ENCODE measurements around the gene UBL4B.

The UBL4B gene

DNA sequence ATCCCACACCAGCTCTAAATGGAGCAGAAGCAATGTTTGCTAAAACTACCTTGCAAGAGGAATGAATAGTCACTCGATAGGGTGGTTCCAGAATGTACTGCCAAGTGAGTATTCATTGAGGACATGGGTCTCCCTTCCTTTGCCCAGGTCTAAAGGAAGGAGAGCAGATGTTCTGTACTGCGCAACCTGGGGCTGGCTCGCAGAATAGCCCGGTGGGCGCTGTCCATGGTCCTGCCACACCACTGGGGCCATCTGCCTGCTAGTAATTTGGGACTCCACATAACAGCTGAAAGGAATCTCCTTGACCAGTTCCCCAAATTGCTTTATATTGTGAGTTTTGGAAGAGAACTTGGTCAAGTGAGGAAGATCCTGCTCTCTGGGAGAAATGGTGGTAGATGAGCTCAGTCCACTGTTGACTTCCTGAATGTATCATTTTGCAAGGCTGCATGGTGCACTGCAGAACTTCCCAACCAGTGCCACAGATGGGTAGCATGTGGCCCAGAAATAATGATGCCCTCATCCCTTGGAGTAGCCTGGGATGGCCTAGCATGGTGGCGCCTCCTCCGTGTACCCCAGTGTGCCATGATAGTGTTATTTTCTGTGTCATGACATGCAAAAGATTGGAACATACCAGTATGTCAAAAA lies 43.8 kb downstream of the UBL4B start:
- peak; percentile 70 for DNase-seq (ENCODE audit: low spot score)
- TF ChIP-seq, protein P1, sequence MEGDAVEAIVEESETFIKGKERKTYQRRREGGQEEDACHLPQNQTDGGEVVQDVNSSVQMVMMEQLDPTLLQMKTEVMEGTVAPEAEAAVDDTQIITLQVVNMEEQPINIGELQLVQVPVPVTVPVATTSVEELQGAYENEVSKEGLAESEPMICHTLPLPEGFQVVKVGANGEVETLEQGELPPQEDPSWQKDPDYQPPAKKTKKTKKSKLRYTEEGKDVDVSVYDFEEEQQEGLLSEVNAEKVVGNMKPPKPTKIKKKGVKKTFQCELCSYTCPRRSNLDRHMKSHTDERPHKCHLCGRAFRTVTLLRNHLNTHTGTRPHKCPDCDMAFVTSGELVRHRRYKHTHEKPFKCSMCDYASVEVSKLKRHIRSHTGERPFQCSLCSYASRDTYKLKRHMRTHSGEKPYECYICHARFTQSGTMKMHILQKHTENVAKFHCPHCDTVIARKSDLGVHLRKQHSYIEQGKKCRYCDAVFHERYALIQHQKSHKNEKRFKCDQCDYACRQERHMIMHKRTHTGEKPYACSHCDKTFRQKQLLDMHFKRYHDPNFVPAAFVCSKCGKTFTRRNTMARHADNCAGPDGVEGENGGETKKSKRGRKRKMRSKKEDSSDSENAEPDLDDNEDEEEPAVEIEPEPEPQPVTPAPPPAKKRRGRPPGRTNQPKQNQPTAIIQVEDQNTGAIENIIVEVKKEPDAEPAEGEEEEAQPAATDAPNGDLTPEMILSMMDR (IDR thresholded peaks at IDR 0.05; ENCODE audit: borderline replicate concordance, control extremely low read depth, extremely low read depth, insufficient read depth, missing control alignments), result no peak
- in situ Hi-C loops (cut with MboI; ENCODE audit: low sequenced_read_pairs, unreplicated experiment), result no loop called here

DNA sequence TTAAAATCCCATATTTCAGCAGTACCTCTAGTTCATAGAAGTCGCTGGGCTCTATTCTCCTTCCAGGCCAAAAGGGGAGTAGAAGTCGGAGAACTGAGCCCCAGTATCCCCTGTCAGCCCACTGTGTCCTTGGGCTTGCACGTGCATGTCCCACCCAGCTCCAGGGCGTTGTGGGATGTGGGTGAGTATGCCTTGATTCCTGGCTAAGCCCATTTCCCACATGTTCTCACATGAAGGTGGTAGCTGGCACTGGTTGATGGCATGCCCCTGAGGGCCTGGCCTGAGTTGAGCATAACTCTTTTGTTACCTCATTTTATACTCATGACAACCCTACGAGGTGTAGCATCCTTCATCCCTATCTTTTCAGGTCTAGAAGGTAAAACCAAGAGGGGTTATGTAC lies 46.0 kb downstream of the UBL4B start:
- TF ChIP-seq, protein P1 (IDR thresholded peaks at IDR 0.05; ENCODE audit: borderline replicate concordance, control extremely low read depth, extremely low read depth, insufficient read depth, missing control alignments), result no peak
- in situ Hi-C loops (cut with MboI; ENCODE audit: low sequenced_read_pairs, unreplicated experiment), result no loop called here
- no peak for DNase-seq (ENCODE audit: low spot score)

DNA sequence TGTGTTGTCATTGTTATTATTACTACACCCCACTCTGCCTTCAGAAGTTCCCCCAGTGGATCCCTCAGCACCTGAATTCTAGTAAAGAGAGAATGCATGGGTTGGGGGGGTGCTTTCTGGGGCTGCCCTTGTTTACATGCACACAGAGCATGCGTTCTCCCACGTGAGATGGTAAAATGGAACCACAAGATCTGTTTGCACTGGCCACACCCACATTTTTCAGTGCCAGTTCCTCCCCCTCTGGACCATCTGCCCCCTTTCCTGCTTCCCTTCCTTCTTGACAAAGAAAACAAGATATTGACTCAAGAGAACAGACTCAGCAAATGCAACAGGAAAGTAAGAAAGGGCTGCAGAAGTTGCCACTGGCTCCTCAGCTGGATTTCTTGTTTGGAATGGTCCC lies 46.9 kb downstream of the UBL4B start:
- no peak for DNase-seq (ENCODE audit: low spot score)
- TF ChIP-seq, protein P1 (IDR thresholded peaks at IDR 0.05; ENCODE audit: borderline replicate concordance, control extremely low read depth, extremely low read depth, insufficient read depth, missing control alignments), result no peak
- in situ Hi-C loops (cut with MboI; ENCODE audit: low sequenced_read_pairs, unreplicated experiment), result no loop called here

DNA sequence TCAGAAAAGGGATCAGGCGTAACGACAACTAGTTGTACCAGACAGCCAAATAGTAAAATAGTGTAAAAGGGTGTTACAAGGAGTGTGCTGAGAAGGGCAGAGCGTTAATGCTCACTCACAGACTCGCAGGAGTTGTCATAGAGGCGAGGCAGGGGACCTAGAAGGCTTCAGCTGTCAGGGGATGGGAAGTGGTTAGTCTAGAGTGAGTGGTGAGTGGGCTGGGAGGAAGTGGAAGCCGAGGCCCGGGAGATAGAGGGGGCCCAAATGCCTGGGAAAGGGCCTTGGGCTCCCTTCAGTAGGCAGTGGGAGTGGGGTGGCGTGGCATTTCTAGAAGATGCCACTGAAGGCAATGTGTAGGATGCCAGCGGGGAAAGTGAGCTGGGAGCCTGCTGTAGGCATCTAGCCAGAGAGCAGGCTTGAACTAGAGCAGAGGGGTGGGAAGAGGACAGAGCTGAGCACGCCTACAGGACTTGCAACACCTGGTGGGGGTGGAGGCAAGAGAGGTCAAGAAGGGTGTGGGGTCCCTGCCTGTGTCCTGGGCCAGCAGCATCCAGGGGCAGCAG lies 48.4 kb downstream of the UBL4B start:
- in situ Hi-C loops (cut with MboI; ENCODE audit: low sequenced_read_pairs, unreplicated experiment), result no loop called here
- TF ChIP-seq, protein P1 (IDR thresholded peaks at IDR 0.05; ENCODE audit: borderline replicate concordance, control extremely low read depth, extremely low read depth, insufficient read depth, missing control alignments), result no peak
- DNase-seq (ENCODE audit: low spot score), result no peak

DNA sequence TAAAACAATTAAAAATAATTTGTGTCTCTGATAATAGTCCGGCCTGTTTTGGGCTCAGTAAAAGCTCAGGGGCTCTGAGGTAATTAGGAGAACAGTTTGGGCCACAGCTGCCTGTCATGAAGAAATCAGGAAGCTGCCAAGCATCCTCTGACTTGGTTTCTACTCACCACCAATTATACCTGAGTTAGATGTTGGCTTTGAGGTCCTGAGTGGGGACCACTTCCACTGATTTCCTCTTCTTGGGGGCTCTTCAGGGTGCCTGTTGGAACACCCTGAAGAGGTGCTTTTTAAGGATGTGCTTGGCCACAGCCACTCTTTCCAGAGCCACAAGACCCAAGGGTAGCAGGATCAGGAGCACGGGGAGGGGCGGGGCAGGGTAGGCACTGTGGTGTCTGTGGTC lies 48.9 kb downstream of the UBL4B start:
- in situ Hi-C loops (cut with MboI; ENCODE audit: low sequenced_read_pairs, unreplicated experiment), result no loop called here
- DNase-seq (ENCODE audit: low spot score), result no peak
- TF ChIP-seq, protein P1 (IDR thresholded peaks at IDR 0.05; ENCODE audit: borderline replicate concordance, control extremely low read depth, extremely low read depth, insufficient read depth, missing control alignments), result no peak

DNA sequence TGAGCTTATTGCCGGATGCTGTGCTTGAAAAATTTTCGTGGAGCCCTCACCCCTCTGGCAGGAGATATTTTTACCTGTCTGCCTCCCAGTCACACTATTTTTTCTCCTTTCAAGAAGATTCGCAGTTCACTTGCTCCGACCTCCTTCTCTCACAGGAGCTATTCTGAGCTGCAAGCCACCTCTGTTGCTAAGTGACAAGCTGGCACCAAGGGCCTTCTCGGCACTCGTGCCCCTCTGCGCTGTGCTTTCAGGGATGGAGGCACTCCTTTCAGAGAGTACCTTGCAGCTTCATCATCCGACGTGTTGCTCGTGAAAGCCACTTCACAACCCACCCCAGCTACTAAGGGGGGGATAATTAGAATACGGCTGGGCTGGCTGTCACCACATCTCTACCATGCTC lies 49.6 kb downstream of the UBL4B start:
- in situ Hi-C loops (cut with MboI; ENCODE audit: low sequenced_read_pairs, unreplicated experiment), result no loop called here
- TF ChIP-seq, protein P1 (IDR thresholded peaks at IDR 0.05; ENCODE audit: borderline replicate concordance, control extremely low read depth, extremely low read depth, insufficient read depth, missing control alignments), result no peak
- DNase-seq (ENCODE audit: low spot score), result no peak

All from GM13976 (cell line).